ENCODE data around the gene SSBP2. TPM values are rescaled to one million over a fixed set of nuclear protein-coding genes. Genes with fewer than 3 reads are reported as not detected.

Gene SSBP2
- total RNA-seq, 4 donors from 2014 or later = 38.6 to 58.5 (median 51.8) TPM

DNA sequence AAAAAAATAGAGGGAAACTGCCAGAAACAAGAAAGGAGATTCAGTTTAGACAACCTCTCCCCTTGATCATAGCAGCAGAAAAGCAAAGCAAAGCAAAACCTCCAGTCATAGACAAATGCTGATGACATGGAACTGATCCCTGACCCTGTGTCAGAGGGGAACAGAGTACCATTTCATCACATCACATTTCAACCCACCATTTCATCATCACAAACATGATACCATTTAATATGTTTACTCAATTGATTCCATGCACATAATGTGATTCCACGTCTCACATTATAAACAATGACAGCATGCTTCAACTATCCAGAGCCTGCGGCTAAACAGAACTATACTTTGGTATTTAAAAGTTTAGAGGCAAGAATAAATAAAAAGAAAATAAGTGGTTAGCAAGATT lies 328.2 kb downstream of the SSBP2 start:
- Histone ChIP-seq H3K4me1 (peaks cover 3 to 5% of the 10 kb centered on the region in 2 donors), H3K9me3 (no peaks in the 10 kb centered on the region), H3K4me3 (replicated peaks in 1 of 3) (no peak overlapping the region), H3K36me3 (no peaks in the 10 kb centered on the region), H3K27ac (no peak overlapping the region), H3K27me3 (no peaks in the 10 kb centered on the region)
- intact Hi-C loops (cut with DNase I) = loop anchor here (5.0 to 10.0 kb wide), 3 partner anchors 422 to 802 kb away; no protein-coding TSS in a partner anchor
- no peak for DNase-seq
- WGBS, 2 donors = 91 to 94% methylated on average over 2 of the region's 2 CpGs
- TF ChIP-seq, protein P1, sequence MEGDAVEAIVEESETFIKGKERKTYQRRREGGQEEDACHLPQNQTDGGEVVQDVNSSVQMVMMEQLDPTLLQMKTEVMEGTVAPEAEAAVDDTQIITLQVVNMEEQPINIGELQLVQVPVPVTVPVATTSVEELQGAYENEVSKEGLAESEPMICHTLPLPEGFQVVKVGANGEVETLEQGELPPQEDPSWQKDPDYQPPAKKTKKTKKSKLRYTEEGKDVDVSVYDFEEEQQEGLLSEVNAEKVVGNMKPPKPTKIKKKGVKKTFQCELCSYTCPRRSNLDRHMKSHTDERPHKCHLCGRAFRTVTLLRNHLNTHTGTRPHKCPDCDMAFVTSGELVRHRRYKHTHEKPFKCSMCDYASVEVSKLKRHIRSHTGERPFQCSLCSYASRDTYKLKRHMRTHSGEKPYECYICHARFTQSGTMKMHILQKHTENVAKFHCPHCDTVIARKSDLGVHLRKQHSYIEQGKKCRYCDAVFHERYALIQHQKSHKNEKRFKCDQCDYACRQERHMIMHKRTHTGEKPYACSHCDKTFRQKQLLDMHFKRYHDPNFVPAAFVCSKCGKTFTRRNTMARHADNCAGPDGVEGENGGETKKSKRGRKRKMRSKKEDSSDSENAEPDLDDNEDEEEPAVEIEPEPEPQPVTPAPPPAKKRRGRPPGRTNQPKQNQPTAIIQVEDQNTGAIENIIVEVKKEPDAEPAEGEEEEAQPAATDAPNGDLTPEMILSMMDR (IDR thresholded peaks at IDR 0.05) = no peak
- no peak for TF ChIP-seq POLR2A (IDR thresholded peaks at IDR 0.05)

DNA sequence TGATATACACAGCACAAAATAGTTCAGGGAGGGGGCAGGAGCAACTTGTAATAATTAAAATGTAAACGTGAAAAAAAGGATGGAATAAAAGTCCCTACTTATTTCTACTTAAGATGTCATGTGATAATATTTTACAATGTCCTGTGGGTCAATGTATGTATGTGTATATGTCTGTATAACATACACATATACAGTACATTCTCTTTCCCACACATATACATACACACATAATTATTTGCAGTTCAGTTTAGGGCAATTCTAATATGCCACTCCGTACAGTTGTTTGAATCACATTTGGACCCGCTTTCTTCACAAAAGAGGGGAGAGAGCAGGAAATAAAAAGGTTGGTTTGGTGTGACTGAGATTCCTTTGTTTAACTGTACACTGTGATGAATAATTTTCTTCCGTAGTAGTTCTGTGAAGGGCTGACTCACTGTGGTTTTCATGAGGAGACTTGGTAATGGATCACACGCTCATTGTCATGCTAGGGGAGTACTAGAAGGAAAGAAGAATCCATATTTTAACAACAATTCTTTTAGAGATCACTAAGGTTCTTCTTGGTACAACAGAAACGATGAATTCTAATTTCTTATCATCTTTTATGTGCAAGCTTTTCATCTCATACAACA lies 330.7 kb downstream of the SSBP2 start:
- Histone ChIP-seq H3K36me3 (no peaks in the 10 kb centered on the region), H3K4me1 (no peaks in the 10 kb centered on the region), H3K9me3 (no peaks in the 10 kb centered on the region), H3K4me3 (replicated peaks in 1 of 3) (no peak overlapping the region), H3K27me3 (no peaks in the 10 kb centered on the region), H3K27ac (no peak overlapping the region)
- TF ChIP-seq, protein P1 (IDR thresholded peaks at IDR 0.05) = no peak
- no peak for TF ChIP-seq POLR2A (IDR thresholded peaks at IDR 0.05)
- 82 to 90% methylated on average over 6 of the region's 6 CpGs for WGBS, 2 donors
- DNase-seq = no peak
- intact Hi-C loops (cut with DNase I) = loop anchor here (5.0 to 10.0 kb wide), 3 partner anchors 425 to 805 kb away; no protein-coding TSS in a partner anchor

DNA sequence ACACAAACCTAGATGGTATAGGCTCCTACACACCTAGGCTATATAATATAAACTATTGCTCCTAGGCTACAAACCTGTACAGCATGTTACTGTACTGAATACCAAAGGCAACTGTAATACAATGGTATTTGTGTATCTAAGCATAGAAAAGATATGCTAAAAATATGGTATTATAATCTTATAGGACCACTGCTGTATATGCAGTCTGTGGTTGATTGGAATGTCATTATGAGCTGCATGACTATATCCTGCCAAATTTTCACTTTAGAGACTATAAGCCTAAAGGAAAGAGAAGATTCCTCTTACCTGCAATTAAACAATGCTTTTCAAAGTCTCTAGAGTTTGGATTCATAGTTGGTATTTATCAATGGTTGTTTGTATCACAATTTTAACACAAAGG lies 332.3 kb downstream of the SSBP2 start:
- Histone ChIP-seq H3K36me3 (no peaks in the 10 kb centered on the region), H3K9me3 (no peaks in the 10 kb centered on the region)
- no peak for DNase-seq

DNA sequence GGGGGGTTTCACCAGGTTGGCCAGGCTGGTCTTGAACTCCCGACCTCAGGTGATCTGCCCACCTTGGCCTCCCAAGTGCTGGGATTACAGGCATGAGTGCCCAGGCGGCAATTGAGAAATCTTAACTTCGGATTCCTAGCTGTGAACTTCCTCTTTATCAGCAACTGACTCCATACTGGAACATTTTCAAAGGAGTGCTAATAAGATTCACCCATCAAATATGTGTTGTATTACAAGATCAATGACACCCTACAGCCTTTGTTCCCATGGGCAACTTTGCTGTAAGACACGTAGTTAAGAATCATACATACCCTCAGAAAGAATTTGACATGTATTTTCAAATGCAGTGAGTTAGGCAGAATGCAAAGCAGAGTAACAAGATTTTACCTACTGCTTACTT lies 333.8 kb downstream of the SSBP2 start:
- no peak for TF ChIP-seq POLR2A (IDR thresholded peaks at IDR 0.05)
- TF ChIP-seq, protein P1 (IDR thresholded peaks at IDR 0.05) = no peak
- H3K27ac ChIP-seq = no peak overlapping the region
- no peaks in the 10 kb centered on the region for H3K4me1 ChIP-seq
- H3K9me3 ChIP-seq = no peaks in the 10 kb centered on the region
- 91 to 93% methylated on average over 4 of the region's 4 CpGs for WGBS, 2 donors
- DNase-seq = no peak
- H3K36me3 ChIP-seq = no peaks in the 10 kb centered on the region
- no peaks in the 10 kb centered on the region for H3K27me3 ChIP-seq
- no peak overlapping the region for H3K4me3 ChIP-seq (replicated peaks in 1 of 3)
- intact Hi-C loops (cut with DNase I) = no loop called here

More for the DNA sequence above, 332.3 kb downstream of the SSBP2 start:
- no peak overlapping the region for H3K4me3 ChIP-seq (replicated peaks in 1 of 3)
- TF ChIP-seq, protein P1 (IDR thresholded peaks at IDR 0.05) = no peak
- TF ChIP-seq POLR2A (IDR thresholded peaks at IDR 0.05) = no peak
- intact Hi-C loops (cut with DNase I) = no loop called here
- no peak overlapping the region for H3K27ac ChIP-seq
- H3K4me1 ChIP-seq = no peaks in the 10 kb centered on the region
- no peaks in the 10 kb centered on the region for H3K27me3 ChIP-seq

DNA sequence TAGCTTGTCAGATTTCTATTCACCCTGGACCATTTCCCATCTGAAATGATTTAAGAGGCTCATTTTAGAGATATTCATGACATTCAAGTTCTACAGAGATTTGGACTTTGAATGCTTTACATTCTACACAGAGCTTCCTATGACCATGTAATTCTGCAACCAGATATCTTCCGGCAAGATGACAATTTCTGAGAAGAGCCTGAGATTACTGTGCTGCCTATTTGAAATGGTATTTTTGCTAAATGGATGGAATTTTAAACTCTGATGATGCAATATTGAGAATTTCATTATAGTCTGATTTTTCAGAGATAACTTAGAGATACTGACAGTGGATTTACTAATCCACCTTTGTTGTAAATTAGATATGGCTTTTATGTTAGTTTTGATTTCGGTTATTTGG lies 341.0 kb downstream of the SSBP2 start:
- no peaks in the 10 kb centered on the region for H3K4me1 ChIP-seq
- WGBS, 2 donors = 93 to 97% methylated on average over 2 of the region's 2 CpGs
- H3K36me3 ChIP-seq = no peaks in the 10 kb centered on the region
- no peak for DNase-seq
- no peak for TF ChIP-seq POLR2A (IDR thresholded peaks at IDR 0.05)
- TF ChIP-seq, protein P1 (IDR thresholded peaks at IDR 0.05) = no peak
- no peaks in the 10 kb centered on the region for H3K27me3 ChIP-seq
- no peaks in the 10 kb centered on the region for H3K9me3 ChIP-seq
- intact Hi-C loops (cut with DNase I) = no loop called here
- H3K4me3 ChIP-seq (replicated peaks in 1 of 3) = no peak overlapping the region
- H3K27ac ChIP-seq = no peak overlapping the region

All from thyroid gland (tissue), 4 donors.